Measurements from ENCODE around the gene RPIA. TPM values are rescaled to one million over a fixed set of nuclear protein-coding genes. Genes with fewer than 3 reads are reported as not detected.

Gene RPIA
- total and polyA plus RNA-seq, 2 of the 4 experiments (the other 2 are of a cell fraction), result 4.1 to 8.6 TPM

DNA sequence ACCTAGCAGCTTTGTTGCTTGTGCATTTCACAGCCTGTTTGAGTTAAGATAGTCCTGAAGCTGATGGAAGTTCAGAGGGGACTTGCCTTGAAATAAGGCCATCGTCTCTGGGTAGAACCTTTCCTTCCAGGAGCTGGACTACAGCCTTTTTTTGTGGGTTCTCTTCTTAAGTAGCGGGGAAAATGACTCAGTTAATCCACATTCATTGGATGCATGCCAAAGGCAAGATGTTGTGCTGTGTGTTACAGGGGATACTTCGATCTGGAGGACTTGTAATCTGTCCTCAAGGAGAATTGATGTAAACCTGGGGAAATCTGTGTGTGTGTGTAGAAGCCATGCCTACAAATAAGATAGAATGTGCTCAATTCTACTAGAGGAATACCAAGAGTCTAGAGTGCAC is 46.8 kb downstream of the RPIA start:
- no peak overlapping the region for H3K4ac ChIP-seq (ENCODE audit: low read depth, low read length)
- peak overlapping the region; percentile 58 for H2AK9ac ChIP-seq (replicated peaks; ENCODE audit: low read depth, low read length, poor library complexity)
- H3K27me3 ChIP-seq (ENCODE audit: control insufficient read depth, insufficient read depth, low read length), result no peaks in the 10 kb centered on the region
- no peak overlapping the region for H3K23ac ChIP-seq (ENCODE audit: low read depth, low read length)
- intact Hi-C loops (cut with micrococcal nuclease) (no loop called here), dilution Hi-C loops (cut with HindIII; ENCODE audit: low sequenced_read_pairs, unreplicated experiment) (no loop called here), in situ Hi-C loops (cut with MboI; ENCODE audit: low sequenced_read_pairs) (no loop called here)
- H3K4me1 ChIP-seq (ENCODE audit: control insufficient read depth, insufficient read depth, low read length), result no peaks in the 10 kb centered on the region; the same call in 1 of the 2 replicates
- H3K18ac ChIP-seq (ENCODE audit: low read depth, low read length), result no peak overlapping the region
- no peak for TF ChIP-seq POLR2A (IDR thresholded peaks at IDR 0.05; ENCODE audit: low read depth, low read length)
- no peak for TF ChIP-seq FOS (IDR thresholded peaks at IDR 0.05; ENCODE audit: low read depth, low read length)
- TF ChIP-seq NFE2L2 (IDR thresholded peaks at IDR 0.05; ENCODE audit: low read depth, low read length), result no peak
- TF ChIP-seq MAFK (IDR thresholded peaks at IDR 0.05; ENCODE audit: low read depth, low read length), result no peak
- no peak for TF ChIP-seq RAD21 (IDR thresholded peaks at IDR 0.05; ENCODE audit: low read length)
- TF ChIP-seq MXI1 (IDR thresholded peaks at IDR 0.05; ENCODE audit: borderline replicate concordance, low read depth, low read length), result no peak
- TF ChIP-seq BHLHE40 (IDR thresholded peaks at IDR 0.05; ENCODE audit: low read depth, low read length), result no peak
- TF ChIP-seq, protein P1, sequence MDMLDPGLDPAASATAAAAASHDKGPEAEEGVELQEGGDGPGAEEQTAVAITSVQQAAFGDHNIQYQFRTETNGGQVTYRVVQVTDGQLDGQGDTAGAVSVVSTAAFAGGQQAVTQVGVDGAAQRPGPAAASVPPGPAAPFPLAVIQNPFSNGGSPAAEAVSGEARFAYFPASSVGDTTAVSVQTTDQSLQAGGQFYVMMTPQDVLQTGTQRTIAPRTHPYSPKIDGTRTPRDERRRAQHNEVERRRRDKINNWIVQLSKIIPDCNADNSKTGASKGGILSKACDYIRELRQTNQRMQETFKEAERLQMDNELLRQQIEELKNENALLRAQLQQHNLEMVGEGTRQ (IDR thresholded peaks at IDR 0.05; ENCODE audit: low read depth, low read length), result no peak
- TF ChIP-seq, protein P2, sequence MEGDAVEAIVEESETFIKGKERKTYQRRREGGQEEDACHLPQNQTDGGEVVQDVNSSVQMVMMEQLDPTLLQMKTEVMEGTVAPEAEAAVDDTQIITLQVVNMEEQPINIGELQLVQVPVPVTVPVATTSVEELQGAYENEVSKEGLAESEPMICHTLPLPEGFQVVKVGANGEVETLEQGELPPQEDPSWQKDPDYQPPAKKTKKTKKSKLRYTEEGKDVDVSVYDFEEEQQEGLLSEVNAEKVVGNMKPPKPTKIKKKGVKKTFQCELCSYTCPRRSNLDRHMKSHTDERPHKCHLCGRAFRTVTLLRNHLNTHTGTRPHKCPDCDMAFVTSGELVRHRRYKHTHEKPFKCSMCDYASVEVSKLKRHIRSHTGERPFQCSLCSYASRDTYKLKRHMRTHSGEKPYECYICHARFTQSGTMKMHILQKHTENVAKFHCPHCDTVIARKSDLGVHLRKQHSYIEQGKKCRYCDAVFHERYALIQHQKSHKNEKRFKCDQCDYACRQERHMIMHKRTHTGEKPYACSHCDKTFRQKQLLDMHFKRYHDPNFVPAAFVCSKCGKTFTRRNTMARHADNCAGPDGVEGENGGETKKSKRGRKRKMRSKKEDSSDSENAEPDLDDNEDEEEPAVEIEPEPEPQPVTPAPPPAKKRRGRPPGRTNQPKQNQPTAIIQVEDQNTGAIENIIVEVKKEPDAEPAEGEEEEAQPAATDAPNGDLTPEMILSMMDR (conservative IDR thresholded peaks at IDR 0.05; ENCODE audit: low read depth, low read length), result no peak
- no peak for TF ChIP-seq RCOR1 (IDR thresholded peaks at IDR 0.05; ENCODE audit: insufficient replicate concordance, low read length)
- no peak overlapping the region for H2BK15ac ChIP-seq (ENCODE audit: low read depth, low read length)
- no peak overlapping the region for H4K5ac ChIP-seq (ENCODE audit: low read depth, low read length)
- no peak overlapping the region for H4K91ac ChIP-seq (ENCODE audit: insufficient read depth, low read depth, low read length)
- H3K79me1 ChIP-seq (ENCODE audit: low read depth in 1 of 2, low read length in 2 of 2), result peaks cover 0 to 3% of the 10 kb centered on the region in 2 experiments; a peak in 1 of 4 replicates
- no peak overlapping the region for H4K8ac ChIP-seq (ENCODE audit: low read depth in 2 of 2, low read length in 2 of 2)
- DNase-seq (peak; percentile 55), ATAC-seq (ENCODE audit: low read depth) (no peak)
- no peaks in the 10 kb centered on the region for H4K20me1 ChIP-seq (ENCODE audit: insufficient read depth, low read length)
- H2BK20ac ChIP-seq (ENCODE audit: low read depth, low read length), result no peak overlapping the region
- peaks cover 13% of the 10 kb centered on the region for H3K36me3 ChIP-seq (ENCODE audit: control insufficient read depth, insufficient read depth, low read length)
- no peak overlapping the region for H2BK120ac ChIP-seq (ENCODE audit: low read depth, low read length)
- BruUV-seq (replicated peaks), result no TSS peak
- no peak overlapping the region for H3K56ac ChIP-seq (ENCODE audit: extremely low read depth, insufficient read depth, low read length)
- H3K9me3 ChIP-seq (ENCODE audit: control insufficient read depth, insufficient read depth, low read length), result no peaks in the 10 kb centered on the region
- no CpG with 5 or more reads among the region's 3 CpGs for WGBS, 2 experiments (ENCODE audit: extremely low coverage in 2 of 2, insufficient read length in 1 of 2)
- H3K9ac ChIP-seq (ENCODE audit: low read depth, low read length), result no peak overlapping the region
- ChIA-PET POLR2A (ENCODE audit: unreplicated experiment) (no interaction called here), CTCF (no interaction called here)
- H2AK5ac ChIP-seq (ENCODE audit: low read depth, low read length), result no peak overlapping the region
- H2BK5ac ChIP-seq (ENCODE audit: low read depth, low read length, poor library complexity, severe bottlenecking), result no peak overlapping the region
- H3K27ac ChIP-seq (ENCODE audit: insufficient read depth, low read length), result no peak overlapping the region
- H3K4me2 ChIP-seq (ENCODE audit: low read depth, low read length), result no peak overlapping the region
- no peak overlapping the region for H3K4me3 ChIP-seq (ENCODE audit: insufficient read depth, low read depth, low read length)
- no peak overlapping the region for H2AFZ ChIP-seq (replicated peaks; ENCODE audit: low read length, poor library complexity)
- no peak overlapping the region for H3K14ac ChIP-seq (replicated peaks; ENCODE audit: low read depth, low read length)
- no peaks in the 10 kb centered on the region for H3K9me1 ChIP-seq (ENCODE audit: insufficient read depth, low read length)
